GM23338 (cell line): ENCODE data around the gene SMG1. TPM values are rescaled to one million over a fixed set of nuclear protein-coding genes. Genes with fewer than 3 reads are reported as not detected.

Experiments used
- ATAC-seq: fragments of 200-7000 bp; cut with Tn5 transposase; 3 replicates; pipeline ENCODE4 v1.9.1; 2020
- DNase-seq: peaks from one replicate; pipeline ENCODE4 v3.0.0-alpha.2; 2015; ENCODE audit warnings: low spot score
- H2AFZ ChIP-seq: fragments of 200-600 bp; sonication (generic); 2 replicates; pipeline ENCODE4 v1.8.0; 2016; ENCODE audit warnings: antibody characterized with exemption, mild to moderate bottlenecking, moderate library complexity
- H3F3A ChIP-seq: fragments of 200-600 bp; sonication (generic); replicated peaks from 2 replicates; pipeline ENCODE4 v1.8.0; 2017; ENCODE audit warnings: antibody characterized with exemption, mixed run types, low read depth
- H3K27ac ChIP-seq: fragments of 200-600 bp; sonication (generic); 2 replicates; pipeline ENCODE4 v1.6.1; 2016; ENCODE audit warnings: low read depth
- H3K27me3 ChIP-seq: fragments of 200-600 bp; sonication (generic); 2 replicates; pipeline ENCODE4 v1.8.0; 2016; ENCODE audit warnings: mild to moderate bottlenecking, mixed run types, moderate library complexity; ENCODE audit not compliant: insufficient read depth
- H3K36me3 ChIP-seq: fragments of 200-600 bp; sonication (generic); 2 replicates; pipeline ENCODE4 v1.8.0; 2016; ENCODE audit warnings: mild to moderate bottlenecking; ENCODE audit not compliant: insufficient read depth
- H3K4me1 ChIP-seq: fragments of 200-600 bp; sonication (generic); 2 replicates; pipeline ENCODE4 v1.8.0; 2016; ENCODE audit warnings: mild to moderate bottlenecking, moderate library complexity; ENCODE audit not compliant: insufficient read depth
- H3K4me2 ChIP-seq: fragments of 200-600 bp; sonication (generic); 2 replicates; pipeline ENCODE4 v1.7.1; 2017; ENCODE audit warnings: mixed run types
- H3K4me3 ChIP-seq: fragments of 200-600 bp; sonication (generic); 2 replicates; pipeline ENCODE4 v1.6.1; 2016; ENCODE audit warnings: mixed run types
- H3K79me2 ChIP-seq: fragments of 200-600 bp; sonication (generic); replicated peaks from 2 replicates; pipeline ENCODE4 v1.8.0; 2017; ENCODE audit warnings: mild to moderate bottlenecking; ENCODE audit not compliant: insufficient read depth
- H3K9me2 ChIP-seq: fragments of 200-600 bp; sonication (generic); 2 replicates; pipeline ENCODE4 v1.8.0; 2017; ENCODE audit not compliant: insufficient read depth
- H4K20me1 ChIP-seq: fragments of 200-600 bp; sonication (generic); replicated peaks from 2 replicates; pipeline ENCODE4 v1.8.0; 2017; ENCODE audit warnings: mild to moderate bottlenecking; ENCODE audit not compliant: insufficient read depth
- H3K27ac Mint-ChIP-seq: 2 replicates; pipeline ENCODE4 v1.8.0; 2020; ENCODE audit warnings: inconsistent platforms, mild to moderate bottlenecking, moderate library complexity, mixed read lengths
- H3K27me3 Mint-ChIP-seq: 3 replicates; pipeline ENCODE4 v1.8.0; 2022; ENCODE audit warnings: low read depth, mild to moderate bottlenecking, moderate library complexity, mixed read lengths, inconsistent platforms; ENCODE audit not compliant: insufficient read depth, poor library complexity
- H3K36me3 Mint-ChIP-seq: 3 replicates; pipeline ENCODE4 v1.8.0; 2021; ENCODE audit warnings: low read depth, mild to moderate bottlenecking, inconsistent platforms, moderate library complexity, mixed read lengths
- H3K4me1 Mint-ChIP-seq: 3 replicates; pipeline ENCODE4 v1.8.0; 2020; ENCODE audit warnings: mild to moderate bottlenecking, inconsistent platforms, mixed read lengths
- H3K4me3 Mint-ChIP-seq: 3 replicates; pipeline ENCODE4 v1.8.0; 2021; ENCODE audit warnings: moderate library complexity, mild to moderate bottlenecking, inconsistent platforms, mixed read lengths
- H3K9me3 Mint-ChIP-seq: 3 replicates; pipeline ENCODE4 v1.8.0; 2020; ENCODE audit warnings: moderate library complexity, mild to moderate bottlenecking, inconsistent platforms, mixed read lengths
- EZH2phosphoT487 ChIP-seq: fragments of 200-600 bp; sonication (generic); IDR thresholded peaks from one replicate; pipeline ENCODE4 v1.8.1; 2018; ENCODE audit warnings: antibody characterized with exemption; ENCODE audit not compliant: unreplicated experiment
- STAT1 ChIP-seq: IDR thresholded peaks from one replicate; pipeline ENCODE4 v1.6.1; 2016; ENCODE audit warnings: antibody characterized with exemption; ENCODE audit not compliant: unreplicated experiment
- ZNF114 ChIP-seq: fragments of 250-450 bp; sonication (Bioruptor Pico); IDR thresholded peaks from 2 replicates; pipeline ENCODE4 v1.5.0; 2020; ENCODE audit warnings: mild to moderate bottlenecking, moderate library complexity
- polyA plus RNA-seq: library from polyadenylated mRNA; unstranded; fragments of >200 nt; fragmentation: Nextera tagmentation; extraction: Ambion mirVana; gene quantifications from 2 replicates; pipeline ENCODE4 v1.2.1, GENCODE V29; 2016
- total RNA-seq: library from RNA; depleted of rRNA; stranded (reverse); fragments of >200 nt; shearing (Covaris generic); gene quantifications from 2 replicates; pipeline ENCODE4 v1.2.3, GENCODE V29; 2014
- TF ChIP-seq, protein P1 (sequence below): fragments of 250-450 bp; sonication (Bioruptor Pico); IDR thresholded peaks from 2 replicates; pipeline ENCODE4 v1.5.0; 2020; ENCODE audit warnings: mild to moderate bottlenecking, moderate library complexity
- TF ChIP-seq, protein P2 (sequence below): IDR thresholded peaks from one replicate; pipeline ENCODE4 v1.6.1; 2018; ENCODE audit warnings: antibody characterized with exemption; ENCODE audit not compliant: unreplicated experiment
- TF ChIP-seq, protein P3 (sequence below): IDR thresholded peaks from 2 replicates; pipeline ENCODE4 v1.6.1; 2016; ENCODE audit warnings: antibody characterized with exemption

SMG1 gene
- total and polyA plus RNA-seq, 2 experiments from 2014 or later: 18.6 to 119 TPM

DNA sequence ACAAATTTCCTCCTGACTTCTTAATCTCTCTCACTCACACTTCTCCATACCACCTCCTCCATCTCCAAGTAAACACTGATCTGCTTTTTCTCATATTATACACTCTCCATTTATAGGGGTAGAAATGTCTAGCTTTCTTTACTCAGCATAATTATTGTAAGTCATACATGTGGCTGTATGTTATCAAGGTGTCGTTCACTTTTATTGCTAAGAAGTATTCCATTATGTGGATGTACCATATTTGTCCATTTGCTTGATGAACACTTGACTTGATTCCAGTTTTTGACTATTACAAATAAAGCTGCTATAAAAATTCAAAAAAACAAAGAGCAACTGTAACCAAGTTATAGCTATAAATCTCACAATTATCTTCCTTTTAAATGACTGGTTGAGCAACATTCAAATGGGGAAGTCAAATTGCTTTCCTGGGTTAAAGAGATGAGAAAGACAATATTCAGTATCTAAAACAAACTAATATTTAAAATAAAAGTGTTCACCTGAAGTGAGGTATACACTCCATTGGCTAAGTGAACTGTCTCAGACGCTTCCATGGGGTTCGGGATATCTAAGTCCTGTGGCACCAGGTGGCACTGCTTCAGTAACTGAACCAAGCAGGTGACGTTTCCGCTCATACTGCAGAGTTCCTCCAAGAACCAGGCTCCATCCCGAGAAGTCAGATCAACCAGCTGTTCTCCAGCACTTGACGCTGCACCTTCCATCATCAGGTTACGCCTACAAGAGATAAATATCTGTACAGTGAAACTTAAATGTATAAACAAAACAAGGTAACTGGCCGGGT lies 92.3 kb downstream of the SMG1 start:
- Histone ChIP-seq H4K20me1 (peaks cover 9% of the 10 kb centered on the region), H3K36me3 (peaks cover 90% of the 10 kb centered on the region), H3F3A (0 out of 2 replicates have a peak, but pooled peaks cover 5% of the 10 kb centered on the region), H3K79me2 (no peaks in the 10 kb centered on the region; the same call in 1 of the 2 replicates), H3K4me1 (no peaks in the 10 kb centered on the region), H3K9me2 (no peaks in the 10 kb centered on the region), H3K4me3 (no peak overlapping the region), H3K27me3 (no peaks in the 10 kb centered on the region), H3K27ac (no peak overlapping the region), H3K4me2 (no peak overlapping the region), H2AFZ (no peak overlapping the region)
- Mint-ChIP-seq H3K9me3 (no peaks in the 10 kb centered on the region), H3K36me3 (peaks cover 86% of the 10 kb centered on the region), H3K27ac (no peak overlapping the region), H3K27me3 (peaks cover under 1% of the 10 kb centered on the region), H3K4me3 (no peak overlapping the region), H3K4me1 (no peaks in the 10 kb centered on the region)
- DNase-seq: no peak
- no peak for ATAC-seq
- TF ChIP-seq ZNF114 (no peak), EZH2phosphoT487 (no peak), STAT1 (no peak)
- TF ChIP-seq, protein P1, sequence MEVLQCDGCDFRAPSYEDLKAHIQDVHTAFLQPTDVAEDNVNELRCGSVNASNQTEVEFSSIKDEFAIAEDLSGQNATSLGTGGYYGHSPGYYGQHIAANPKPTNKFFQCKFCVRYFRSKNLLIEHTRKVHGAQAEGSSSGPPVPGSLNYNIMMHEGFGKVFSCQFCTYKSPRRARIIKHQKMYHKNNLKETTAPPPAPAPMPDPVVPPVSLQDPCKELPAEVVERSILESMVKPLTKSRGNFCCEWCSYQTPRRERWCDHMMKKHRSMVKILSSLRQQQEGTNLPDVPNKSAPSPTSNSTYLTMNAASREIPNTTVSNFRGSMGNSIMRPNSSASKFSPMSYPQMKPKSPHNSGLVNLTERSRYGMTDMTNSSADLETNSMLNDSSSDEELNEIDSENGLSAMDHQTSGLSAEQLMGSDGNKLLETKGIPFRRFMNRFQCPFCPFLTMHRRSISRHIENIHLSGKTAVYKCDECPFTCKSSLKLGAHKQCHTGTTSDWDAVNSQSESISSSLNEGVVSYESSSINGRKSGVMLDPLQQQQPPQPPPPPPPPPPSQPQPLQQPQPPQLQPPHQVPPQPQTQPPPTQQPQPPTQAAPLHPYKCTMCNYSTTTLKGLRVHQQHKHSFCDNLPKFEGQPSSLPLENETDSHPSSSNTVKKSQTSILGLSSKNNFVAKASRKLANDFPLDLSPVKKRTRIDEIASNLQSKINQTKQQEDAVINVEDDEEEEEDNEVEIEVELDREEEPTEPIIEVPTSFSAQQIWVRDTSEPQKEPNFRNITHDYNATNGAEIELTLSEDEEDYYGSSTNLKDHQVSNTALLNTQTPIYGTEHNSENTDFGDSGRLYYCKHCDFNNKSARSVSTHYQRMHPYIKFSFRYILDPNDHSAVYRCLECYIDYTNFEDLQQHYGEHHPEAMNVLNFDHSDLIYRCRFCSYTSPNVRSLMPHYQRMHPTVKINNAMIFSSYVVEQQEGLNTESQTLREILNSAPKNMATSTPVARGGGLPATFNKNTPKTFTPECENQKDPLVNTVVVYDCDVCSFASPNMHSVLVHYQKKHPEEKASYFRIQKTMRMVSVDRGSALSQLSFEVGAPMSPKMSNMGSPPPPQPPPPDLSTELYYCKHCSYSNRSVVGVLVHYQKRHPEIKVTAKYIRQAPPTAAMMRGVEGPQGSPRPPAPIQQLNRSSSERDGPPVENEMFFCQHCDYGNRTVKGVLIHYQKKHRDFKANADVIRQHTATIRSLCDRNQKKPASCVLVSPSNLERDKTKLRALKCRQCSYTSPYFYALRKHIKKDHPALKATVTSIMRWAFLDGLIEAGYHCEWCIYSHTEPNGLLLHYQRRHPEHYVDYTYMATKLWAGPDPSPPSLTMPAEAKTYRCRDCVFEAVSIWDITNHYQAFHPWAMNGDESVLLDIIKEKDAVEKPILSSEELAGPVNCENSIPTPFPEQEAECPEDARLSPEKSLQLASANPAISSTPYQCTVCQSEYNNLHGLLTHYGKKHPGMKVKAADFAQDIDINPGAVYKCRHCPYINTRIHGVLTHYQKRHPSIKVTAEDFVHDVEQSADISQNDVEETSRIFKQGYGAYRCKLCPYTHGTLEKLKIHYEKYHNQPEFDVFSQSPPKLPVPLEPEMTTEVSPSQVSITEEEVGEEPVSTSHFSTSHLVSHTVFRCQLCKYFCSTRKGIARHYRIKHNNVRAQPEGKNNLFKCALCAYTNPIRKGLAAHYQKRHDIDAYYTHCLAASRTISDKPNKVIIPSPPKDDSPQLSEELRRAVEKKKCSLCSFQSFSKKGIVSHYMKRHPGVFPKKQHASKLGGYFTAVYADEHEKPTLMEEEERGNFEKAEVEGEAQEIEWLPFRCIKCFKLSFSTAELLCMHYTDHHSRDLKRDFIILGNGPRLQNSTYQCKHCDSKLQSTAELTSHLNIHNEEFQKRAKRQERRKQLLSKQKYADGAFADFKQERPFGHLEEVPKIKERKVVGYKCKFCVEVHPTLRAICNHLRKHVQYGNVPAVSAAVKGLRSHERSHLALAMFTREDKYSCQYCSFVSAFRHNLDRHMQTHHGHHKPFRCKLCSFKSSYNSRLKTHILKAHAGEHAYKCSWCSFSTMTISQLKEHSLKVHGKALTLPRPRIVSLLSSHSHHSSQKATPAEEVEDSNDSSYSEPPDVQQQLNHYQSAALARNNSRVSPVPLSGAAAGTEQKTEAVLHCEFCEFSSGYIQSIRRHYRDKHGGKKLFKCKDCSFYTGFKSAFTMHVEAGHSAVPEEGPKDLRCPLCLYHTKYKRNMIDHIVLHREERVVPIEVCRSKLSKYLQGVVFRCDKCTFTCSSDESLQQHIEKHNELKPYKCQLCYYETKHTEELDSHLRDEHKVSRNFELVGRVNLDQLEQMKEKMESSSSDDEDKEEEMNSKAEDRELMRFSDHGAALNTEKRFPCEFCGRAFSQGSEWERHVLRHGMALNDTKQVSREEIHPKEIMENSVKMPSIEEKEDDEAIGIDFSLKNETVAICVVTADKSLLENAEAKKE (CRISPR knock-in tag): no peak
- TF ChIP-seq, protein P2, sequence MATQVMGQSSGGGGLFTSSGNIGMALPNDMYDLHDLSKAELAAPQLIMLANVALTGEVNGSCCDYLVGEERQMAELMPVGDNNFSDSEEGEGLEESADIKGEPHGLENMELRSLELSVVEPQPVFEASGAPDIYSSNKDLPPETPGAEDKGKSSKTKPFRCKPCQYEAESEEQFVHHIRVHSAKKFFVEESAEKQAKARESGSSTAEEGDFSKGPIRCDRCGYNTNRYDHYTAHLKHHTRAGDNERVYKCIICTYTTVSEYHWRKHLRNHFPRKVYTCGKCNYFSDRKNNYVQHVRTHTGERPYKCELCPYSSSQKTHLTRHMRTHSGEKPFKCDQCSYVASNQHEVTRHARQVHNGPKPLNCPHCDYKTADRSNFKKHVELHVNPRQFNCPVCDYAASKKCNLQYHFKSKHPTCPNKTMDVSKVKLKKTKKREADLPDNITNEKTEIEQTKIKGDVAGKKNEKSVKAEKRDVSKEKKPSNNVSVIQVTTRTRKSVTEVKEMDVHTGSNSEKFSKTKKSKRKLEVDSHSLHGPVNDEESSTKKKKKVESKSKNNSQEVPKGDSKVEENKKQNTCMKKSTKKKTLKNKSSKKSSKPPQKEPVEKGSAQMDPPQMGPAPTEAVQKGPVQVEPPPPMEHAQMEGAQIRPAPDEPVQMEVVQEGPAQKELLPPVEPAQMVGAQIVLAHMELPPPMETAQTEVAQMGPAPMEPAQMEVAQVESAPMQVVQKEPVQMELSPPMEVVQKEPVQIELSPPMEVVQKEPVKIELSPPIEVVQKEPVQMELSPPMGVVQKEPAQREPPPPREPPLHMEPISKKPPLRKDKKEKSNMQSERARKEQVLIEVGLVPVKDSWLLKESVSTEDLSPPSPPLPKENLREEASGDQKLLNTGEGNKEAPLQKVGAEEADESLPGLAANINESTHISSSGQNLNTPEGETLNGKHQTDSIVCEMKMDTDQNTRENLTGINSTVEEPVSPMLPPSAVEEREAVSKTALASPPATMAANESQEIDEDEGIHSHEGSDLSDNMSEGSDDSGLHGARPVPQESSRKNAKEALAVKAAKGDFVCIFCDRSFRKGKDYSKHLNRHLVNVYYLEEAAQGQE: no peak
- TF ChIP-seq, protein P3, sequence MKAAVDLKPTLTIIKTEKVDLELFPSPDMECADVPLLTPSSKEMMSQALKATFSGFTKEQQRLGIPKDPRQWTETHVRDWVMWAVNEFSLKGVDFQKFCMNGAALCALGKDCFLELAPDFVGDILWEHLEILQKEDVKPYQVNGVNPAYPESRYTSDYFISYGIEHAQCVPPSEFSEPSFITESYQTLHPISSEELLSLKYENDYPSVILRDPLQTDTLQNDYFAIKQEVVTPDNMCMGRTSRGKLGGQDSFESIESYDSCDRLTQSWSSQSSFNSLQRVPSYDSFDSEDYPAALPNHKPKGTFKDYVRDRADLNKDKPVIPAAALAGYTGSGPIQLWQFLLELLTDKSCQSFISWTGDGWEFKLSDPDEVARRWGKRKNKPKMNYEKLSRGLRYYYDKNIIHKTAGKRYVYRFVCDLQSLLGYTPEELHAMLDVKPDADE: no peak
